ENCODE data around the gene CHRM2.
"Not testable (repeated sequence)": the region's sequence is repeated elsewhere in the genome, so short reads cannot be mapped to it uniquely, and the experiment has no call there.

Gene CHRM2

GRCh38 chr7:136868496-136869000 lies at the start of gene CHRM2:
Gene CHRM2, plus strand, starts transcription at chr7:136868652. Its CDS starts 146,214 bp downstream, at chr7:137014866.
- no peak for DNase-seq (ENCODE audit: low read depth in 2 of 2)

GRCh38 chr7:136831398-136831797 lies 37.1 kb upstream of the CHRM2 start:
- not testable (repeated sequence) for DNase-seq (ENCODE audit: low read depth in 2 of 2)

- DNase-seq (ENCODE audit: low read depth in 2 of 2): no peak
Measured at GRCh38 chr7:136845899-136846465, 22.5 kb upstream of the CHRM2 start.

GRCh38 chr7:136847858-136848257 lies 20.6 kb upstream of the CHRM2 start:
- DNase-seq (ENCODE audit: low read depth in 2 of 2): no peak

- no peak for DNase-seq (ENCODE audit: low read depth in 2 of 2)
Measured at GRCh38 chr7:136853654-136854053, 14.8 kb upstream of the CHRM2 start.

GRCh38 chr7:136857573-136857972 lies 10.9 kb upstream of the CHRM2 start:
- no peak for DNase-seq (ENCODE audit: low read depth in 2 of 2)

GRCh38 chr7:136859803-136860202 lies 8.6 kb upstream of the CHRM2 start:
- DNase-seq (ENCODE audit: low read depth in 2 of 2): no peak

- DNase-seq (ENCODE audit: low read depth in 2 of 2): no peak
Measured at GRCh38 chr7:136865236-136865635, 3.2 kb upstream of the CHRM2 start.

- DNase-seq (ENCODE audit: low read depth in 2 of 2): no peak
Measured at GRCh38 chr7:136865777-136866176, 2.7 kb upstream of the CHRM2 start.

GRCh38 chr7:136869001-136869961 lies 829 bp downstream of the CHRM2 start:
- DNase-seq (ENCODE audit: low read depth in 2 of 2): no peak

GRCh38 chr7:136869991-136870865 lies 1.8 kb downstream of the CHRM2 start:
- DNase-seq (ENCODE audit: low read depth in 2 of 2): no peak

- no peak for DNase-seq (ENCODE audit: low read depth in 2 of 2)
Measured at GRCh38 chr7:136870866-136871487, 2.5 kb downstream of the CHRM2 start.

GRCh38 chr7:136874393-136875032 lies 6.1 kb downstream of the CHRM2 start:
- no peak for DNase-seq (ENCODE audit: low read depth in 2 of 2)

- DNase-seq (ENCODE audit: low read depth in 2 of 2): no peak
Measured at GRCh38 chr7:136877509-136877908, 9.1 kb downstream of the CHRM2 start.

GRCh38 chr7:136877990-136878389 lies 9.5 kb downstream of the CHRM2 start:
- DNase-seq (ENCODE audit: low read depth in 2 of 2): no peak

GRCh38 chr7:136878878-136879277 lies 10.4 kb downstream of the CHRM2 start:
- no peak for DNase-seq (ENCODE audit: low read depth in 2 of 2)

GRCh38 chr7:136883046-136883445 lies 14.6 kb downstream of the CHRM2 start:
- no peak for DNase-seq (ENCODE audit: low read depth in 2 of 2)

GRCh38 chr7:136884492-136884891 lies 16.0 kb downstream of the CHRM2 start:
- no peak for DNase-seq (ENCODE audit: low read depth in 2 of 2)

GRCh38 chr7:136887317-136887716 lies 18.9 kb downstream of the CHRM2 start:
- DNase-seq (ENCODE audit: low read depth in 2 of 2): no peak

GRCh38 chr7:136890399-136890798 lies 21.9 kb downstream of the CHRM2 start:
- DNase-seq (ENCODE audit: low read depth in 2 of 2): no peak

GRCh38 chr7:136891850-136892249 lies 23.4 kb downstream of the CHRM2 start:
- DNase-seq (ENCODE audit: low read depth in 2 of 2): no peak

Measured in stimulated activated CD4-positive, alpha-beta T cell treated with anti-CD3 and anti-CD28 coated beads, Interleukin-4, amount 100 ng/mL, for 48 hours (primary cell).